GM12878 (cell line): ENCODE data around the gene PRKN.

Experiments
- CTCF ChIP-seq, 3 experiments: IDR thresholded peaks in 2 of 3; conservative IDR thresholded peaks in 1 of 3; 2 replicates each; pipeline ENCODE4 v1.5.1; 2011; ENCODE audit warnings: low read depth in 3 of 3, low read length in 3 of 3, mild to moderate bottlenecking in 3 of 3, control low read depth in 2 of 3, moderate library complexity in 2 of 3, inconsistent platforms in 1 of 3, mixed read lengths in 1 of 3; ENCODE audit not compliant: control insufficient read depth in 2 of 3, insufficient read depth in 1 of 3; ENCODE audit errors: extremely low read depth in 1 of 3
- E4F1 ChIP-seq: fragments of 450-650 bp; IDR thresholded peaks from 2 replicates; pipeline ENCODE4 v1.6.1; 2018; ENCODE audit warnings: borderline replicate concordance, mild to moderate bottlenecking; ENCODE audit not compliant: partially characterized antibody
- EP300 ChIP-seq, 2 experiments: fragments of 150-350 bp in 1 of 2; IDR thresholded peaks; 2 replicates each; pipeline ENCODE4 v1.6.1; 2011 to 2012; ENCODE audit warnings: low read depth in 2 of 2, low read length in 2 of 2, borderline replicate concordance in 1 of 2, improper control_type of control experiment in 1 of 2, inconsistent platforms in 1 of 2; ENCODE audit not compliant: control insufficient read depth in 1 of 2
- GABPA ChIP-seq: IDR thresholded peaks from 2 replicates; pipeline ENCODE4 v1.6.1; 2014; ENCODE audit warnings: antibody characterized with exemption, low read depth, mild to moderate bottlenecking, inconsistent platforms
- HDAC6 ChIP-seq: fragments of 200-600 bp; sonication (generic); IDR thresholded peaks from one replicate; pipeline ENCODE4 v1.8.0; 2017; ENCODE audit warnings: antibody characterized with exemption; ENCODE audit not compliant: unreplicated experiment
- NFIC ChIP-seq: IDR thresholded peaks from 2 replicates; pipeline ENCODE4 v1.6.1; 2012; ENCODE audit warnings: low read depth, mild to moderate bottlenecking, inconsistent platforms, low read length, moderate library complexity
- NKRF ChIP-seq: fragments of 450-650 bp; conservative IDR thresholded peaks from 2 replicates; pipeline ENCODE4 v1.6.1; 2017; ENCODE audit warnings: mild to moderate bottlenecking, moderate library complexity
- PBX3 ChIP-seq: IDR thresholded peaks from 2 replicates; pipeline ENCODE4 v1.6.1; 2011; ENCODE audit warnings: mild to moderate bottlenecking, low read depth, low read length, moderate library complexity; ENCODE audit not compliant: insufficient replicate concordance
- TAF1 ChIP-seq: IDR thresholded peaks from 2 replicates; pipeline ENCODE4 v1.6.1; 2011; ENCODE audit warnings: mild to moderate bottlenecking, low read depth, low read length, borderline replicate concordance
- TCF7 ChIP-seq: IDR thresholded peaks from 2 replicates; pipeline ENCODE4 v1.6.1; 2014; ENCODE audit warnings: antibody characterized with exemption, borderline replicate concordance
- USF1 ChIP-seq: IDR thresholded peaks from 2 replicates; pipeline ENCODE4 v1.6.1; 2011; ENCODE audit warnings: borderline replicate concordance, low read depth, mild to moderate bottlenecking, moderate library complexity, mixed read lengths, low read length; ENCODE audit not compliant: insufficient read depth; ENCODE audit errors: extremely low read length
- USF2 ChIP-seq: IDR thresholded peaks from 2 replicates; pipeline ENCODE4 v1.6.1; 2011; ENCODE audit warnings: low read depth, low read length, improper control_type of control experiment, borderline replicate concordance
- ZNF274 ChIP-seq: IDR thresholded peaks from one replicate; pipeline ENCODE4 v1.8.0; 2011; ENCODE audit not compliant: insufficient read length, insufficient read depth
- ZNF384 ChIP-seq: IDR thresholded peaks from 2 replicates; pipeline ENCODE4 v1.6.1; 2012; ENCODE audit warnings: low read depth, mild to moderate bottlenecking, low read length, improper control_type of control experiment, borderline replicate concordance

- no peak for TF ChIP-seq ZNF274
- no peak for TF ChIP-seq TCF7
- TF ChIP-seq HDAC6, result no peak
- no peak for TF ChIP-seq CTCF (IDR thresholded peaks at IDR 0.05 in 2 of 3, conservative IDR thresholded peaks at IDR 0.05 in 1 of 3; ENCODE audit: control insufficient read depth in 2 of 3, extremely low read depth in 1 of 3, insufficient read depth in 1 of 3, low read depth in 3 of 3, low read length in 3 of 3)
- TF ChIP-seq TAF1, result no peak
- TF ChIP-seq GABPA, result no peak
- no peak for TF ChIP-seq ZNF384
- no peak for TF ChIP-seq EP300 (IDR thresholded peaks at IDR 0.05; ENCODE audit: borderline replicate concordance in 1 of 2, control insufficient read depth in 1 of 2, low read depth in 2 of 2, low read length in 2 of 2)
- no peak for TF ChIP-seq NKRF
- TF ChIP-seq PBX3, result no peak
- no peak for TF ChIP-seq E4F1
- no peak for TF ChIP-seq USF2
- TF ChIP-seq NFIC, result no peak
- no peak for TF ChIP-seq USF1
Observed at GRCh38 chr6:161710698-161711097, 1016.9 kb downstream of the PRKN start.
